Suprapubic skin (tissue), 4 donors: ENCODE data around the gene ZSWIM4. TPM values are rescaled to one million over a fixed set of nuclear protein-coding genes. Genes with fewer than 3 reads are reported as not detected.
A peak's percentile ranks its signal among the peaks of the same experiment; 100 is the strongest.

Source experiments
- DNase-seq, 2 donors: peaks; one replicate each; pipeline ENCODE4 v3.0.0-alpha.2; 2019; ENCODE audit warnings: low spot score in 2 of 2
- H3K27ac ChIP-seq: fragments of 200-600 bp; sonication (generic); one replicate; pipeline ENCODE4 v1.5.1; 2019
- H3K27me3 ChIP-seq: fragments of 200-600 bp; sonication (generic); one replicate; pipeline ENCODE4 v1.5.1; 2019
- H3K36me3 ChIP-seq: fragments of 200-600 bp; sonication (generic); one replicate; pipeline ENCODE4 v1.5.1; 2019
- H3K4me1 ChIP-seq: fragments of 200-600 bp; sonication (generic); one replicate; pipeline ENCODE4 v1.5.1; 2019
- H3K4me3 ChIP-seq: fragments of 200-600 bp; sonication (generic); one replicate; pipeline ENCODE4 v1.5.1; 2019; ENCODE audit warnings: mild to moderate bottlenecking
- H3K9me3 ChIP-seq: fragments of 200-600 bp; sonication (generic); one replicate; pipeline ENCODE4 v1.5.1; 2019
- EP300 ChIP-seq: sonication (generic); formaldehyde crosslinking; IDR thresholded peaks from one replicate; pipeline ENCODE4 v1.6.1; 2017; ENCODE audit warnings: antibody characterized with exemption
- POLR2A ChIP-seq, 2 donors: fragments of 450-650 bp; IDR thresholded peaks; one replicate each; pipeline ENCODE4 v1.6.1; 2017; ENCODE audit warnings: antibody characterized with exemption in 2 of 2, mild to moderate bottlenecking in 2 of 2, moderate library complexity in 2 of 2
- POLR2AphosphoS5 ChIP-seq, 3 donors: sonication (generic); formaldehyde crosslinking; IDR thresholded peaks; one replicate each; pipeline ENCODE4 v1.6.1; 2017; ENCODE audit warnings: antibody characterized with exemption in 3 of 3
- WGBS: methylation state at CpG from one replicate; pipeline ENCODE4 v1.1.5; 2018; 5-methylcytosine and 5-hydroxymethylcytosine counted together
- total RNA-seq, 4 donors: library from RNA; depleted of rRNA; stranded (reverse); fragments of >200 nt; gene quantifications; one replicate each; pipeline ENCODE4 v1.1.0, GENCODE V29; 2016
- TF ChIP-seq, protein P1 (sequence below), 2 donors: fragments of 200-600 bp in 1 of 2; fragments of 450-650 bp in 1 of 2; sonication (generic) in 1 of 2; IDR thresholded peaks; one replicate each; pipeline ENCODE4 v1.5.1; 2016 to 2019; ENCODE audit warnings: antibody characterized with exemption in 2 of 2, mild to moderate bottlenecking in 1 of 2, moderate library complexity in 1 of 2

Gene ZSWIM4
- total RNA-seq, 4 donors from 2014 or later, result 11.4 to 19.5 (median 16.3) TPM

GRCh38 chr19:13835791-13836723 lies 40.8 kb downstream of the ZSWIM4 start:
- peaks cover 32% of the 10 kb centered on the region for H3K36me3 ChIP-seq
- no peak for TF ChIP-seq EP300
- TF ChIP-seq POLR2AphosphoS5 (IDR thresholded peaks at IDR 0.05), result peak in 1 of 3 donors; percentile 60
- peak in 1 of 2 donors; percentile 7 for TF ChIP-seq POLR2A (IDR thresholded peaks at IDR 0.05)
- no peaks in the 10 kb centered on the region for H3K27me3 ChIP-seq
- WGBS, result 35% methylated on average over 15 of the region's 21 CpGs
- peak overlapping the region; percentile 98 for H3K4me3 ChIP-seq
- peak in 1 of 2 donors; percentile 84 for DNase-seq
- no peaks in the 10 kb centered on the region for H3K9me3 ChIP-seq
- peak overlapping the region; percentile 100 for H3K27ac ChIP-seq
- H3K4me1 ChIP-seq, result peaks cover 76% of the 10 kb centered on the region

- Histone ChIP-seq H3K36me3 (peaks cover 25% of the 10 kb centered on the region), H3K4me1 (peaks cover 75% of the 10 kb centered on the region), H3K4me3 (peak overlapping the region; percentile 98), H3K27me3 (no peaks in the 10 kb centered on the region), H3K27ac (peak overlapping the region; percentile 100), H3K9me3 (no peaks in the 10 kb centered on the region)
- TF ChIP-seq, protein P1, sequence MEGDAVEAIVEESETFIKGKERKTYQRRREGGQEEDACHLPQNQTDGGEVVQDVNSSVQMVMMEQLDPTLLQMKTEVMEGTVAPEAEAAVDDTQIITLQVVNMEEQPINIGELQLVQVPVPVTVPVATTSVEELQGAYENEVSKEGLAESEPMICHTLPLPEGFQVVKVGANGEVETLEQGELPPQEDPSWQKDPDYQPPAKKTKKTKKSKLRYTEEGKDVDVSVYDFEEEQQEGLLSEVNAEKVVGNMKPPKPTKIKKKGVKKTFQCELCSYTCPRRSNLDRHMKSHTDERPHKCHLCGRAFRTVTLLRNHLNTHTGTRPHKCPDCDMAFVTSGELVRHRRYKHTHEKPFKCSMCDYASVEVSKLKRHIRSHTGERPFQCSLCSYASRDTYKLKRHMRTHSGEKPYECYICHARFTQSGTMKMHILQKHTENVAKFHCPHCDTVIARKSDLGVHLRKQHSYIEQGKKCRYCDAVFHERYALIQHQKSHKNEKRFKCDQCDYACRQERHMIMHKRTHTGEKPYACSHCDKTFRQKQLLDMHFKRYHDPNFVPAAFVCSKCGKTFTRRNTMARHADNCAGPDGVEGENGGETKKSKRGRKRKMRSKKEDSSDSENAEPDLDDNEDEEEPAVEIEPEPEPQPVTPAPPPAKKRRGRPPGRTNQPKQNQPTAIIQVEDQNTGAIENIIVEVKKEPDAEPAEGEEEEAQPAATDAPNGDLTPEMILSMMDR (IDR thresholded peaks at IDR 0.05), result no peak
- TF ChIP-seq EP300 (no peak), POLR2A (IDR thresholded peaks at IDR 0.05) (peak; percentile 61 to 67)
- DNase-seq, result no peak
- 36% methylated on average over 17 of the region's 18 CpGs for WGBS
These were observed 43.3 kb downstream of the ZSWIM4 start for GRCh38 chr19:13838435-13839129.

GRCh38 chr19:13839130-13839937 lies 44.1 kb downstream of the ZSWIM4 start:
- TF ChIP-seq POLR2AphosphoS5 (IDR thresholded peaks at IDR 0.05) (peak in 2 of 3 donors; percentile 76 to 93), POLR2A (IDR thresholded peaks at IDR 0.05) (peak; percentile 4 to 7), EP300 (no peak)
- TF ChIP-seq, protein P1 (IDR thresholded peaks at IDR 0.05), result no peak
- H3K36me3 ChIP-seq, result peaks cover 24% of the 10 kb centered on the region
- peaks cover 75% of the 10 kb centered on the region for H3K4me1 ChIP-seq
- H3K27ac ChIP-seq, result peak overlapping the region; percentile 100
- no peaks in the 10 kb centered on the region for H3K9me3 ChIP-seq
- peak; percentile 96 for DNase-seq
- WGBS, result 0% methylated on average over 6 of the region's 36 CpGs
- H3K27me3 ChIP-seq, result no peaks in the 10 kb centered on the region
- peak overlapping the region; percentile 98 for H3K4me3 ChIP-seq

- Histone ChIP-seq H3K4me1 (peaks cover 75% of the 10 kb centered on the region), H3K27me3 (no peaks in the 10 kb centered on the region)
- peak in 1 of 2 donors; percentile 79 for DNase-seq
These were observed 44.7 kb downstream of the ZSWIM4 start for GRCh38 chr19:13839938-13840304.

More at GRCh38 chr19:13839938-13840304, 44.7 kb downstream of the ZSWIM4 start:
- H3K36me3 ChIP-seq, result peaks cover 19% of the 10 kb centered on the region
- TF ChIP-seq EP300, result no peak
- TF ChIP-seq, protein P1 (IDR thresholded peaks at IDR 0.05), result no peak
- peak in 1 of 2 donors; percentile 27 for TF ChIP-seq POLR2A (IDR thresholded peaks at IDR 0.05)
- peak overlapping the region; percentile 98 for H3K4me3 ChIP-seq
- H3K27ac ChIP-seq, result peak overlapping the region; percentile 100
- 0% methylated on average over 4 of the region's 6 CpGs for WGBS
- H3K9me3 ChIP-seq, result no peaks in the 10 kb centered on the region
